Measurements from ENCODE around the gene RHOU. TPM values are rescaled to one million over a fixed set of nuclear protein-coding genes. Genes with fewer than 3 reads are reported as not detected.

The RHOU gene
- polyA plus RNA-seq, 2 of the 4 experiments (the other 2 are of a cell fraction) = 11.5 to 14.7 TPM

DNA sequence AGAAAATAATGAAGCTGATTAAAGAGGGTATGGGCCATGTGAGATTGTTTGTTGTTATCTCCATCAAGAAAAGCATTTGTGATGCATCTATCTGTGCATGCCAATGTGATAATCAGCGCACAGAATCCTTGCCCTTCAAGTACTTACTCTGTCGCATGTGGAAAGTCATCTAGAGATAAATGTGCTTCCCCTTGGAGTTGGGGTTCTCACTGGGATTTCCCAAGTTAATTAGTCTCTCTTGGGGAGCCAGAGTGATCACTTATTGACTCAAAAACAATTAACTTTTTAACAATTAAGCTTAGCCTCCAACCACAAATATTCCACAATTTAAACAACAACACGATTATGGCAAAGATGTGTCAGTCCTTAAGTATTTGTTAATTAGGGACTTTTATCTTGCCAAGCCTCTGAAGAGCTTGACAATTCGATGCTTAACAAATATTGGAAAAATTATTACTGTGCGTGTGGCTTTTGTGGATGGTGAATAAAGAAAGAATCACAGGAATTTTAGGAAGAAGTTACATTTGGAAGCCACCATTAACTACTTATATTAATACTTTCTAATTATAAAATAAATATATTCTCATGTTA, 17.5 kb downstream of the RHOU start:
- TF ChIP-seq SMC3 (IDR thresholded peaks at IDR 0.05) (no peak), EHF (CRISPR knock-in tag; IDR thresholded peaks at IDR 0.05) (no peak), HOXA7 (CRISPR knock-in tag; IDR thresholded peaks at IDR 0.05) (no peak), ZFP36 (IDR thresholded peaks at IDR 0.05; ENCODE audit: borderline replicate concordance, partially characterized antibody) (no peak), JUN (IDR thresholded peaks at IDR 0.05) (no peak), FOXS1 (CRISPR knock-in tag; IDR thresholded peaks at IDR 0.05) (no peak), NFE2L2 (conservative IDR thresholded peaks at IDR 0.05; ENCODE audit: low read length) (no peak), HEYL (CRISPR knock-in tag; IDR thresholded peaks at IDR 0.05) (no peak), RFX5 (IDR thresholded peaks at IDR 0.05) (no peak), ZSCAN20 (CRISPR knock-in tag; IDR thresholded peaks at IDR 0.05) (no peak), RCOR1 (IDR thresholded peaks at IDR 0.05; ENCODE audit: low read depth, low read length) (no peak), TP53 (CRISPR knock-in tag; IDR thresholded peaks at IDR 0.05) (no peak), GATA3 (IDR thresholded peaks at IDR 0.05; ENCODE audit: borderline replicate concordance) (no peak), BHLHE40 (IDR thresholded peaks at IDR 0.05; ENCODE audit: low read depth, low read length) (no peak)
- TF ChIP-seq, protein P1, sequence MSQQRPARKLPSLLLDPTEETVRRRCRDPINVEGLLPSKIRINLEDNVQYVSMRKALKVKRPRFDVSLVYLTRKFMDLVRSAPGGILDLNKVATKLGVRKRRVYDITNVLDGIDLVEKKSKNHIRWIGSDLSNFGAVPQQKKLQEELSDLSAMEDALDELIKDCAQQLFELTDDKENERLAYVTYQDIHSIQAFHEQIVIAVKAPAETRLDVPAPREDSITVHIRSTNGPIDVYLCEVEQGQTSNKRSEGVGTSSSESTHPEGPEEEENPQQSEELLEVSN (IDR thresholded peaks at IDR 0.05; ENCODE audit: borderline replicate concordance, low read depth) = no peak
- TF ChIP-seq, protein P2, sequence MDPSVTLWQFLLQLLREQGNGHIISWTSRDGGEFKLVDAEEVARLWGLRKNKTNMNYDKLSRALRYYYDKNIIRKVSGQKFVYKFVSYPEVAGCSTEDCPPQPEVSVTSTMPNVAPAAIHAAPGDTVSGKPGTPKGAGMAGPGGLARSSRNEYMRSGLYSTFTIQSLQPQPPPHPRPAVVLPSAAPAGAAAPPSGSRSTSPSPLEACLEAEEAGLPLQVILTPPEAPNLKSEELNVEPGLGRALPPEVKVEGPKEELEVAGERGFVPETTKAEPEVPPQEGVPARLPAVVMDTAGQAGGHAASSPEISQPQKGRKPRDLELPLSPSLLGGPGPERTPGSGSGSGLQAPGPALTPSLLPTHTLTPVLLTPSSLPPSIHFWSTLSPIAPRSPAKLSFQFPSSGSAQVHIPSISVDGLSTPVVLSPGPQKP (IDR thresholded peaks at IDR 0.05; ENCODE audit: low read depth, low read length) = no peak
- TF ChIP-seq, protein P3, sequence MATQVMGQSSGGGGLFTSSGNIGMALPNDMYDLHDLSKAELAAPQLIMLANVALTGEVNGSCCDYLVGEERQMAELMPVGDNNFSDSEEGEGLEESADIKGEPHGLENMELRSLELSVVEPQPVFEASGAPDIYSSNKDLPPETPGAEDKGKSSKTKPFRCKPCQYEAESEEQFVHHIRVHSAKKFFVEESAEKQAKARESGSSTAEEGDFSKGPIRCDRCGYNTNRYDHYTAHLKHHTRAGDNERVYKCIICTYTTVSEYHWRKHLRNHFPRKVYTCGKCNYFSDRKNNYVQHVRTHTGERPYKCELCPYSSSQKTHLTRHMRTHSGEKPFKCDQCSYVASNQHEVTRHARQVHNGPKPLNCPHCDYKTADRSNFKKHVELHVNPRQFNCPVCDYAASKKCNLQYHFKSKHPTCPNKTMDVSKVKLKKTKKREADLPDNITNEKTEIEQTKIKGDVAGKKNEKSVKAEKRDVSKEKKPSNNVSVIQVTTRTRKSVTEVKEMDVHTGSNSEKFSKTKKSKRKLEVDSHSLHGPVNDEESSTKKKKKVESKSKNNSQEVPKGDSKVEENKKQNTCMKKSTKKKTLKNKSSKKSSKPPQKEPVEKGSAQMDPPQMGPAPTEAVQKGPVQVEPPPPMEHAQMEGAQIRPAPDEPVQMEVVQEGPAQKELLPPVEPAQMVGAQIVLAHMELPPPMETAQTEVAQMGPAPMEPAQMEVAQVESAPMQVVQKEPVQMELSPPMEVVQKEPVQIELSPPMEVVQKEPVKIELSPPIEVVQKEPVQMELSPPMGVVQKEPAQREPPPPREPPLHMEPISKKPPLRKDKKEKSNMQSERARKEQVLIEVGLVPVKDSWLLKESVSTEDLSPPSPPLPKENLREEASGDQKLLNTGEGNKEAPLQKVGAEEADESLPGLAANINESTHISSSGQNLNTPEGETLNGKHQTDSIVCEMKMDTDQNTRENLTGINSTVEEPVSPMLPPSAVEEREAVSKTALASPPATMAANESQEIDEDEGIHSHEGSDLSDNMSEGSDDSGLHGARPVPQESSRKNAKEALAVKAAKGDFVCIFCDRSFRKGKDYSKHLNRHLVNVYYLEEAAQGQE (IDR thresholded peaks at IDR 0.05) = no peak
- ATAC-seq = no peak
- no peak overlapping the region for H3K4me3 ChIP-seq
- WGBS (ENCODE audit: missing lambda C conversion rate) = 71% methylated on average over 5 of the region's 5 CpGs
- CTCF ChIA-PET = interaction anchor here (0.6 to 2.3 kb wide), 2 partner anchors 18 to 364 kb away, joined by 3 to 11 read pairs; partner anchors contain the start of gene RHOU
- no peaks in the 10 kb centered on the region for H3K9me3 ChIP-seq
- no peak for FAIRE-seq
- POLR2A ChIA-PET = no interaction called here
- H3K27ac ChIP-seq = no peak overlapping the region
- no peak overlapping the region for H3K4me2 ChIP-seq
- no peaks in the 10 kb centered on the region for H3K4me1 ChIP-seq
- no peak for DNase-seq (ENCODE audit: low read depth in 1 of 2, low spot score in 1 of 2)

DNA sequence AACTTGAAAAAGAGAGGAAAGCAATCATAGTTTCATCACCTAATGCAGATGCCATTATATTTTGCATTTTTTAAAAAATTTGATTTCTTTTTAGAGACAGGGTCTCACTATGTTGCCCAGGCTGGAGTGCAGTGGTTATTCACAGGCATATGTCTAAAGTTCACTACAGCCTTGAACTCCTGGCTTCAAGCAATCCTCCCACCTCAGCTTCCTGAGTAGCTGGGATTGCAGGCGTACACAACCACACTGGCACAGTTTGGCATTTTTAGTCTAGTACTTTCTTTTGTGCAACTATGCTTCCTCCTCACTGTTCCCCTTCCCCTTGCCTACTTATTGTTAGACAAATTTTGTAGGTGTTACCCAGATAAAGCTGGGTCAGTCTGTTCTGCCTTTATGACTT, 18.0 kb downstream of the RHOU start:
- H3K4me2 ChIP-seq = no peak overlapping the region
- ATAC-seq (no peak), FAIRE-seq (no peak), DNase-seq (ENCODE audit: low read depth in 1 of 2, low spot score in 1 of 2) (no peak)
- H3K4me3 ChIP-seq = no peak overlapping the region
- WGBS (ENCODE audit: missing lambda C conversion rate) = 100% methylated on average over 1 of the region's 1 CpG
- H3K4me1 ChIP-seq = no peaks in the 10 kb centered on the region
- H3K27ac ChIP-seq = no peak overlapping the region
- POLR2A ChIA-PET = no interaction called here
- H3K9me3 ChIP-seq = no peaks in the 10 kb centered on the region
- TF ChIP-seq HOXB13 (CRISPR knock-in tag; IDR thresholded peaks at IDR 0.05; ENCODE audit: low read depth) (no peak), CBX8 (IDR thresholded peaks at IDR 0.05) (no peak), RCOR1 (IDR thresholded peaks at IDR 0.05; ENCODE audit: low read depth, low read length) (no peak), ZFP36 (IDR thresholded peaks at IDR 0.05; ENCODE audit: borderline replicate concordance, partially characterized antibody) (no peak), NFE2L2 (conservative IDR thresholded peaks at IDR 0.05; ENCODE audit: low read length) (no peak), TFCP2L1 (CRISPR knock-in tag; IDR thresholded peaks at IDR 0.05) (no peak), EHMT2 (IDR thresholded peaks at IDR 0.05; ENCODE audit: low read depth) (no peak), MAFK (IDR thresholded peaks at IDR 0.05; ENCODE audit: partially characterized antibody) (no peak), POLR2A (IDR thresholded peaks at IDR 0.05; ENCODE audit: low read length) (no peak), NR3C1 (IDR thresholded peaks at IDR 0.05) (no peak), HOXB5 (CRISPR knock-in tag; IDR thresholded peaks at IDR 0.05) (no peak), JUNB (IDR thresholded peaks at IDR 0.05) (no peak), KDM1A (IDR thresholded peaks at IDR 0.05; ENCODE audit: low read depth) (no peak), FOSL2 (IDR thresholded peaks at IDR 0.05) (no peak), FOSL2 (CRISPR knock-in tag; IDR thresholded peaks at IDR 0.05) (no peak), PHF8 (IDR thresholded peaks at IDR 0.05; ENCODE audit: borderline replicate concordance, low read depth) (no peak)
- CTCF ChIA-PET = interaction anchor here (0.6 to 2.3 kb wide), 3 partner anchors 18 to 365 kb away, joined by 3 to 11 read pairs (median 4); partner anchors contain the start of gene RHOU

Measured in A549 (cell line).